GM18517 (cell line): Measurements from ENCODE around the gene CYP4X1.
"Not testable (repeated sequence)": the region's sequence is repeated elsewhere in the genome, so short reads cannot be mapped to it uniquely, and the experiment has no call there.

Experiments used
- ATAC-seq: cut with Tn5 transposase; IDR thresholded peaks from one replicate; pipeline ENCODE4 v1.9.1; 2021; ENCODE audit warnings: mild to moderate bottlenecking, moderate library complexity; ENCODE audit not compliant: unreplicated experiment

CYP4X1 gene

DNA sequence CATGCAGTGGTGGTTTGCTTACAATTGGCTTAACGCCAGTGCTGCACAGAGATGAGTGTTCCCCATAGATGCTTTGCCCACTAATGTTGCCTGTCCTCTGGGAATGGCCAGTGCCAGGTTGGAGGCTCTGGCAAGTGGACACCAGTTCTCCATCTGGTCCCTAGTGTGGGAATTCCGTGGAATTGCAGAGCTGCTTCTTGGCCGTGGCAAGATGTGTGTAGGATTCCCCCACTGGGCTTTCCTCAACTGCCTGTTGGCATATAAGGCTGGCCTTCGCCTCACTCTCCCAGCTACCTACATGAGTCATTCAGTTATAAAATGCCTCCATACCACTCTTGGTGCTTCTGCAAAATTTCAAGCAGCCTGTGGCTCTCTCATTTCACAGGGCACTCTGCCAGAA lies 45.6 kb downstream of the CYP4X1 start:
- ATAC-seq = not testable (repeated sequence)

DNA sequence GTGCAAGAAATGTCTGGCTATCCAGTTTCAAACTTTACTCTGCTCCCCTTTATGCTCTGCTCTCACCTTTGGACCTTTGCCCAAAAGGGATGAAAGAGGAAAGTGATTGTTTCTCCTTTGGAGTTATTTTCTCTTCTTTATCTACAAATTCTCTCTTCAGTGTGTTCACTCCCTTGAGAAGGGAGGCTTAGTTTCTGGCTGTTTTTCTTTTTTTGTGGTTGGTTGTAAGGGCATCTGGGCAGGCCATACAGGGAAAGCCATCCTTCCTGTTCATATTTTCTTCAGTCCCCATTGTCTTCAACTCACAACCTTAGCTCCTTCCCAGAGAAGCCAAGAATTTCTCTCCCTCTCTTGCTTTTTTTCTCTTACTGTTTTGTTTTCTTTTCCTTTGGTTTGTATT lies 46.0 kb downstream of the CYP4X1 start:
- not testable (repeated sequence) for ATAC-seq

DNA sequence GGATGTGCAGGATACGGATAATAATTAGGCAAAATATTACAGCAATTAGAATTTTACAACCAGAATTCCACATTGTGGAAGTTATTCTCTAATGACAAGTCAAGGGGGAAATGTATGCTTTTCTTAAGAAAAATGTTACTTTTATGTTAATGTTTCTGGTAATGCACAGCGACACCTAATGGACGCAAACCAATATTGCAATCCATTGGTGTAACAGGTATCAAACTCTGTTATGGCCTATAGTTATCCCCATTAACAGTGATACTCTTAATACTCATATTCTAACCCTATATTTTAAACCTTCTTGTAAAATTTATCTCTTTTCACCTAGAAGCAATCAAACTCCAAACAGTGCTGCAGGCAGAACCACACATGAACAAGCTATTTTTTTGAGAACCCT lies 65.9 kb downstream of the CYP4X1 start:
- ATAC-seq = not testable (repeated sequence)

DNA sequence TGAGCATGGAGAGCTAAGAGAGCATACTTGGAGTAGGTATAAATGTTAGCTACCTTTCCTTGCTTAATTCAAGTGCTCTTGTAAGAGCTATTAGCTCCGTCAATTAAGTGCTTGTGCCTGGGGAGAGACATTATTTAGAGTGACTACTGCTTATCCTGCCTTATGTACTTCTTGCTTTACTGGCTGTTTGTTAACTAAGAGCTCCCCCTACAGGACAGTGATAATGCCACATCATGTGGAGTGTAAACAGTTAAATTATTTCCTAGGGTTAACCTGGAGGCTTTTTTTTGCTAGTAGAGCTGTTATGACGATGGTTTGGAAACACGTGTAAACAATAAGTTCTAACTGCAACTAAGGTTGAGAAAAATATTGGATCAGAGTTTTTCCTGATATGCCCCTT lies 68.0 kb downstream of the CYP4X1 start:
- ATAC-seq = not testable (repeated sequence)
